Measurements from ENCODE around the gene PDE6B.
"Not testable (repeated sequence)": the region's sequence is repeated elsewhere in the genome, so short reads cannot be mapped to it uniquely, and the experiment has no call there.

Gene PDE6B

GRCh38 chr4:703336-704197 lies 78.2 kb downstream of the PDE6B start:
- no peak overlapping the region for H3K4me3 ChIP-seq
- intact Hi-C loops (cut with DNase I; ENCODE audit: low total_unique reads) = loop anchor here (10.0 kb wide), 1 partner anchor 81 kb away; no protein-coding TSS in a partner anchor
- H3K36me3 ChIP-seq = no peaks in the 10 kb centered on the region
- H3K27me3 ChIP-seq = no peaks in the 10 kb centered on the region
- no peak for DNase-seq
- no peak for TF ChIP-seq CTCF (IDR thresholded peaks at IDR 0.05)
- no peak overlapping the region for H3K27ac ChIP-seq
- H3K9me3 ChIP-seq = no peaks in the 10 kb centered on the region
- peaks cover 0 to 31% (median 24%) of the 10 kb centered on the region in 4 donors for H3K4me1 ChIP-seq

DNA sequence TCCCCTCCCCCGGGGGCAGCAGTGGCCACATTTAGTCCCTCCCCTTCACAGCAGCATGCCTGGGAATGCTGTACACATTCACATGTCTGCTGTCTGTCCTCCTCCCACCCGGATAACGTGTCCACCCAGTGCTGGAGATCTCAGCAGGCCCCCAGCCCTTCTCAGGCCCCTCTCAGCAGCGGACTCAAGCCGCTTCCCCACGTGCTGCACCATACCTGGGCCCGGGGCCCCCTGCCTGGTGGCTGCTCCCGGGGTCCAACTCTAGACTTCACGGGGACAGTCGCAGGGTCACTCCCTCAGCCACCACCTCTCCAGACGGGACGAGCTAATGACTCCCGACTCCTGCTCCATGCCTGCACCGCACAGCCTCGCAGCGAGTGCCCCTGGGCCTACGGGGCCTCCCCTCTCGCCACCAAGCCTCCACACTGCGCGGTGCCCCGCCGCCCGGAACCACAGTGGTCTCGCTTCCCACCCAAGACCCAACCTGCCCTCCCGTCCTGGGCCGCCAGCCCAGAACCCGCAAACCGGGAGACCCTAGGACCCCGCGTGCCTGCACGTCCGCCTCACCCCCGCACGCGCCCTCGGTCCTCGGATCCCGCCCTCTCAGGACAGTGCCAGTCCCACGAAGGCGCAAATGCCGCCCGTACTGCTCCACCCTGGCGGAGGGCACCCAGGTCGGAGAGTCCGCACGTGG lies 79.0 kb downstream of the PDE6B start:
- intact Hi-C loops (cut with DNase I; ENCODE audit: low total_unique reads) = loop anchor here (10.0 kb wide), 1 partner anchor 80 kb away; no protein-coding TSS in a partner anchor
- Histone ChIP-seq H3K27me3 (no peaks in the 10 kb centered on the region), H3K4me1 (peaks cover 0 to 35% (median 26%) of the 10 kb centered on the region in 4 donors), H3K27ac (no peak overlapping the region), H3K36me3 (no peaks in the 10 kb centered on the region), H3K9me3 (no peaks in the 10 kb centered on the region), H3K4me3 (no peak overlapping the region)
- no peak for TF ChIP-seq CTCF (IDR thresholded peaks at IDR 0.05)
- no peak for DNase-seq

DNA sequence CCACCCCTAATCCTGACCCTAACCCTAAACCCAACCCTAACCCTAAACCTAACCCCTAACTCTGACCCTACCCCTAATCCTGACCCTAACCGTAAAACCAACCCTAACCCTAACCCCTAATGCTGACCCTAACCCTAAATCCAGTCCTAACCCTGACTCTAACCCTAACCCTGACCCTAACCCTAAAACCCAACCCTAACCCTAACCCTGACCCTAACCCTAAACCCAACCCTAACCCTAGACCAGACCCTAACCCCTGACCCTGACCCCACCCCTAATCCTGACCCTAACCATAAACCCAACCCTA lies 79.6 kb downstream of the PDE6B start:
- Histone ChIP-seq H3K4me1 (peaks cover 0 to 35% (median 26%) of the 10 kb centered on the region in 4 donors), H3K27ac (peak overlapping the region; percentile 86 to 93)

GRCh38 chr4:705278-706082 lies 80.1 kb downstream of the PDE6B start, which contains the start of gene PCGF3:
PCGF3 (plus strand) TSS chr4:705832; CDS start chr4:733681, 27,849 bp downstream.
- no peaks in the 10 kb centered on the region for H3K27me3 ChIP-seq
- TF ChIP-seq CTCF (IDR thresholded peaks at IDR 0.05) = no peak
- peaks cover 0 to 35% (median 26%) of the 10 kb centered on the region in 4 donors for H3K4me1 ChIP-seq
- peak within 1 kb of the TSS; percentile 92 to 99 for H3K4me3 ChIP-seq
- H3K9me3 ChIP-seq = no peaks in the 10 kb centered on the region
- peak within 1 kb of the TSS; percentile 86 to 93 for H3K27ac ChIP-seq
- peak; percentile 94 to 97 for DNase-seq
- no peaks in the 10 kb centered on the region for H3K36me3 ChIP-seq
- intact Hi-C loops (cut with DNase I; ENCODE audit: low total_unique reads) = loop anchor here (1.0 to 10.0 kb wide), 2 partner anchors 31 to 79 kb away; partner anchors contain the start of genes ATP5ME and MYL5

More for the DNA sequence above, 79.6 kb downstream of the PDE6B start:
- TF ChIP-seq CTCF (IDR thresholded peaks at IDR 0.05) = no peak
- Histone ChIP-seq H3K4me3 (peak overlapping the region; percentile 92 to 99), H3K9me3 (no peaks in the 10 kb centered on the region), H3K27me3 (no peaks in the 10 kb centered on the region), H3K36me3 (no peaks in the 10 kb centered on the region)
- DNase-seq = no peak
- intact Hi-C loops (cut with DNase I; ENCODE audit: low total_unique reads) = loop anchor here (1.0 to 10.0 kb wide), 2 partner anchors 31 to 80 kb away; partner anchors contain the start of genes ATP5ME and MYL5

DNA sequence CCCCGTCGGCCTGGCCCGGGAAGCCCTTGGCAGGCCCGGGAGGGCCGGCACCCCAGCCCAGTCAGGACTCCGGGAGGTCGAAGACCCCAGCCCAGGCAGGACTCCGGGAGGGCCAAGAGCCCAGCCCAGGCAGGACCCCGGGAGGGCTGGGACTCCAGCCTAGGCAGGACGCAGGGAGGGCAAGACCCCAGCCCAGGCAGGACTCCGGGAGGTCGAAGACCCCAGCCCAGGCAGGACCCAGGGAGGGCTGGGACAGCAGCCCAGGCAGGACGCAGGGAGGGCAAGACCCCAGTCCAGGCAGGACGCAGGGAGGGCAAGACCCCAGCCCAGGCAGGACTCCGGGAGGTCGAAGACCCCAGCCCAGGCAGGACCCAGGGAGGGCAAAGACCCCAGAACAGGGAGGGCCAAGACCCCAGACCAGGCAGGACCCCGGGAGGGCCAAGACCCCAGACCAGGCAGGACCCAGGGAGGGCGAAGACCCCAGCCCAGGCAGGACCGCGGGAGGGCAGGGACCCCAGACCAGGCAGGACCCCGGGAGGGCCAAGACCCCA lies 80.8 kb downstream of the PDE6B start:
- not testable (repeated sequence) for H3K9me3 ChIP-seq, H3K27me3 ChIP-seq, DNase-seq, H3K36me3 ChIP-seq
- intact Hi-C loops (cut with DNase I; ENCODE audit: low total_unique reads) = loop anchor here (10.0 kb wide), 1 partner anchor 79 kb away; no protein-coding TSS in a partner anchor
- Histone ChIP-seq H3K27ac (peak overlapping the region; percentile 86 to 93), H3K4me3 (peak overlapping the region; percentile 92 to 99), H3K4me1 (peaks cover 0 to 35% (median 26%) of the 10 kb centered on the region in 4 donors)

Data from tibial artery (tissue), 4 donors.